ENCODE results near the gene LMAN2.
A peak's percentile ranks its signal among the peaks of the same experiment; 100 is the strongest.

LMAN2 gene

GRCh38 chr5:177303925-177304391 is 47.5 kb downstream of the LMAN2 start:
- DNase-seq = no peak

GRCh38 chr5:177303121-177303924 is 48.1 kb downstream of the LMAN2 start, which contains the start of the genes PRELID1 and RAB24:
Gene PRELID1, plus strand, starts transcription at chr5:177303799. Its CDS starts 187 bp downstream, at chr5:177303986.
Gene RAB24, minus strand, starts transcription at chr5:177303719. Its CDS starts 431 bp downstream, at chr5:177303288.
- DNase-seq = peak; percentile 83

GRCh38 chr5:177302354-177303110 is 48.9 kb downstream of the LMAN2 start:
- no peak for DNase-seq

GRCh38 chr5:177301503-177302165 is 49.8 kb downstream of the LMAN2 start:
- no peak for DNase-seq

- DNase-seq = no peak
Measured at GRCh38 chr5:177300951-177301350, 50.5 kb downstream of the LMAN2 start.

- peak; percentile 79 for DNase-seq
Measured at GRCh38 chr5:177300236-177300880, 51.1 kb downstream of the LMAN2 start.

GRCh38 chr5:177299697-177300096 is 51.8 kb downstream of the LMAN2 start:
- no peak for DNase-seq

- no peak for DNase-seq
Measured at GRCh38 chr5:177297922-177298321, 53.5 kb downstream of the LMAN2 start.

GRCh38 chr5:177296581-177296980 is 54.9 kb downstream of the LMAN2 start:
- no peak for DNase-seq

- DNase-seq = no peak
Measured at GRCh38 chr5:177295924-177296323, 55.5 kb downstream of the LMAN2 start.

GRCh38 chr5:177294632-177295031 is 56.8 kb downstream of the LMAN2 start:
- DNase-seq = no peak

GRCh38 chr5:177293819-177294581 is 57.5 kb downstream of the LMAN2 start:
- no peak for DNase-seq

- no peak for DNase-seq
Measured at GRCh38 chr5:177291735-177292134, 59.7 kb downstream of the LMAN2 start.

- no peak for DNase-seq
Measured at GRCh38 chr5:177290816-177291596, 60.5 kb downstream of the LMAN2 start.

GRCh38 chr5:177288191-177288590 is 63.3 kb downstream of the LMAN2 start:
- no peak for DNase-seq
